Measurements from ENCODE around the gene AOPEP. TPM values are rescaled to one million over a fixed set of nuclear protein-coding genes. Genes with fewer than 3 reads are reported as not detected.
A peak's percentile ranks its signal among the peaks of the same experiment; 100 is the strongest.

AOPEP gene
- total and polyA plus RNA-seq, 2 of the 13 experiments (the other 11 are each of a cell fraction or from before 2014, with no cell fraction given): 22.2 to 41.6 TPM

DNA sequence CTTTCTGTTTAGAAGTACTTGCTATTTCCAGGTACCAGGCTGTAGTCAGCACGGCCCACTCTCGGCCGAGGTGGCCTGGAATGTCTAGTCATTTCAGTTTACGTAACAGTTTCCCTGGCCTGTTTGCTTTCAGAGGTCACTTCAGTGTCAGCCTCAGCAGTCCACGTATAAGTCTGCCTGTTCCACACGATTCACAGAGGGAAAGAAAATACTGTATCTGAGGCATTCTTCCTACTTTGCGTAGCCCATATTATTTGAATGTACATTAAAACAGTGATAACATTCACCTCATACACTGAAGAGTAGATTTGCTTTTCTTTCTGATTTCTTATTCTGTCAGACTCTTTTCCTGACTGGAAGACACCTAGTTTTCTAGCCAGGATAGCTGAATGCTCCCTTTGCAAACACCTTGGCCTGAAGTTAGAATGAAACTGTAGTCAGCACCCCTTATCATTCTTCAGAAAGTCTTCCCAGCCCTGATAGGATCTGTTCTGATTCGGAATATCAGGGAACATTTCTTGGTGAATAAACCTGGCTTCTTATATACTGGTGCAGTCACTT is 140.9 kb downstream of the AOPEP start (continued):
- TF ChIP-seq GLI4 (CRISPR knock-in tag; IDR thresholded peaks at IDR 0.05; ENCODE audit: borderline replicate concordance): no peak
- TF ChIP-seq, protein P1, sequence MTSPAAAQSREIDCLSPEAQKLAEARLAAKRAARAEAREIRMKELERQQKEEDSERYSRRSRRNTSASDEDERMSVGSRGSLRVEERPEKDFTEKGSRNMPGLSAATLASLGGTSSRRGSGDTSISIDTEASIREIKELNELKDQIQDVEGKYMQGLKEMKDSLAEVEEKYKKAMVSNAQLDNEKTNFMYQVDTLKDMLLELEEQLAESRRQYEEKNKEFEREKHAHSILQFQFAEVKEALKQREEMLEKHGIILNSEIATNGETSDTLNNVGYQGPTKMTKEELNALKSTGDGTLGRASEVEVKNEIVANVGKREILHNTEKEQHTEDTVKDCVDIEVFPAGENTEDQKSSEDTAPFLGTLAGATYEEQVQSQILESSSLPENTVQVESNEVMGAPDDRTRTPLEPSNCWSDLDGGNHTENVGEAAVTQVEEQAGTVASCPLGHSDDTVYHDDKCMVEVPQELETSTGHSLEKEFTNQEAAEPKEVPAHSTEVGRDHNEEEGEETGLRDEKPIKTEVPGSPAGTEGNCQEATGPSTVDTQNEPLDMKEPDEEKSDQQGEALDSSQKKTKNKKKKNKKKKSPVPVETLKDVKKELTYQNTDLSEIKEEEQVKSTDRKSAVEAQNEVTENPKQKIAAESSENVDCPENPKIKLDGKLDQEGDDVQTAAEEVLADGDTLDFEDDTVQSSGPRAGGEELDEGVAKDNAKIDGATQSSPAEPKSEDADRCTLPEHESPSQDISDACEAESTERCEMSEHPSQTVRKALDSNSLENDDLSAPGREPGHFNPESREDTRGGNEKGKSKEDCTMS (CRISPR knock-in tag; conservative IDR thresholded peaks at IDR 0.05): no peak
- no peak for TF ChIP-seq ZNF589 (CRISPR knock-in tag; conservative IDR thresholded peaks at IDR 0.05)
- TF ChIP-seq CENPX (CRISPR knock-in tag; IDR thresholded peaks at IDR 0.05): no peak
- TF ChIP-seq ZNF367 (CRISPR knock-in tag; IDR thresholded peaks at IDR 0.05; ENCODE audit: borderline replicate concordance): no peak
- no peak for TF ChIP-seq ZNF383 (CRISPR knock-in tag; IDR thresholded peaks at IDR 0.05; ENCODE audit: borderline replicate concordance)
- no peak for TF ChIP-seq SUZ12 (IDR thresholded peaks at IDR 0.05; ENCODE audit: low read depth, low read length)
- TF ChIP-seq RFX3 (CRISPR knock-in tag; IDR thresholded peaks at IDR 0.05): no peak
- TF ChIP-seq SRF (IDR thresholded peaks at IDR 0.05; ENCODE audit: low read depth, low read length): no peak
- no peak for TF ChIP-seq ZNF652 (CRISPR knock-in tag; IDR thresholded peaks at IDR 0.05; ENCODE audit: borderline replicate concordance, low read depth)
- TF ChIP-seq SKI (IDR thresholded peaks at IDR 0.05; ENCODE audit: partially characterized antibody): peak; percentile 97
- TF ChIP-seq FIP1L1 (IDR thresholded peaks at IDR 0.05; ENCODE audit: borderline replicate concordance, insufficient read depth, low read depth, low read length): no peak
- no peak for TF ChIP-seq EEA1 (CRISPR knock-in tag; IDR thresholded peaks at IDR 0.05; ENCODE audit: borderline replicate concordance)
- TF ChIP-seq, protein P2, sequence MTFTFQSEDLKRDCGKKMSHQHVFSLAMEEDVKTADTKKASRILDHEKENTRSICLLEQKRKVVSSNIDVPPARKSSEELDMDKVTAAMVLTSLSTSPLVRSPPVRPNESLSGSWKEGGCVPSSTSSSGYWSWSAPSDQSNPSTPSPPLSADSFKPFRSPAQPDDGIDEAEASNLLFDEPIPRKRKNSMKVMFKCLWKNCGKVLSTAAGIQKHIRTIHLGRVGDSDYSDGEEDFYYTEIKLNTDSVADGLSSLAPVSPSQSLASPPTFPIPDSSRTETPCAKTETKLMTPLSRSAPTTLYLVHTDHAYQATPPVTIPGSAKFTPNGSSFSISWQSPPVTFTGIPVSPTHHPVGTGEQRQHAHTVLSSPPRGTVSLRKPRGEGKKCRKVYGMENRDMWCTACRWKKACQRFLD (CRISPR knock-in tag; IDR thresholded peaks at IDR 0.05; ENCODE audit: borderline replicate concordance): no peak
- TF ChIP-seq ZNF30 (CRISPR knock-in tag; IDR thresholded peaks at IDR 0.05): no peak
- no peak for TF ChIP-seq KLF6 (CRISPR knock-in tag; IDR thresholded peaks at IDR 0.05)
- peak; percentile 73; the same call in 1 of the 2 replicates for TF ChIP-seq SIX4 (CRISPR knock-in tag; IDR thresholded peaks at IDR 0.05)
- TF ChIP-seq EHMT2 (IDR thresholded peaks at IDR 0.05; ENCODE audit: borderline replicate concordance, low read depth, low read length): no peak
- no peak for TF ChIP-seq XBP1 (CRISPR knock-in tag; IDR thresholded peaks at IDR 0.05)
- TF ChIP-seq, protein P3, sequence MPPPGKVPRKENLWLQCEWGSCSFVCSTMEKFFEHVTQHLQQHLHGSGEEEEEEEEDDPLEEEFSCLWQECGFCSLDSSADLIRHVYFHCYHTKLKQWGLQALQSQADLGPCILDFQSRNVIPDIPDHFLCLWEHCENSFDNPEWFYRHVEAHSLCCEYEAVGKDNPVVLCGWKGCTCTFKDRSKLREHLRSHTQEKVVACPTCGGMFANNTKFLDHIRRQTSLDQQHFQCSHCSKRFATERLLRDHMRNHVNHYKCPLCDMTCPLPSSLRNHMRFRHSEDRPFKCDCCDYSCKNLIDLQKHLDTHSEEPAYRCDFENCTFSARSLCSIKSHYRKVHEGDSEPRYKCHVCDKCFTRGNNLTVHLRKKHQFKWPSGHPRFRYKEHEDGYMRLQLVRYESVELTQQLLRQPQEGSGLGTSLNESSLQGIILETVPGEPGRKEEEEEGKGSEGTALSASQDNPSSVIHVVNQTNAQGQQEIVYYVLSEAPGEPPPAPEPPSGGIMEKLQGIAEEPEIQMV (CRISPR knock-in tag; IDR thresholded peaks at IDR 0.05; ENCODE audit: low read depth): no peak
- no peak for TF ChIP-seq ZNF124 (CRISPR knock-in tag; IDR thresholded peaks at IDR 0.05)
- no peak for TF ChIP-seq ZNF337 (CRISPR knock-in tag; IDR thresholded peaks at IDR 0.05; ENCODE audit: borderline replicate concordance, low read depth)
- TF ChIP-seq YY1 (IDR thresholded peaks at IDR 0.05; ENCODE audit: insufficient read depth, insufficient replicate concordance, low read depth, low read length): no peak
- no peak for TF ChIP-seq NFYB (CRISPR knock-in tag; IDR thresholded peaks at IDR 0.05)
- no peak for TF ChIP-seq MLLT10 (CRISPR knock-in tag; IDR thresholded peaks at IDR 0.05)
